Keratinocyte (primary cell): ENCODE measurements around the gene LONP2. TPM values are rescaled to one million over a fixed set of nuclear protein-coding genes. Genes with fewer than 3 reads are reported as not detected.

Source experiments
- DNase-seq: peaks from one replicate; pipeline ENCODE4 v3.0.0-alpha.2; 2011; ENCODE audit warnings: low read depth, missing footprints, low spot score
- FAIRE-seq: peaks from 2 replicates; lab custom pipeline; 2011; peaks lifted over from hg19 to GRCh38; lab: Jason Lieb, UNC
- H2AFZ ChIP-seq: 2 replicates; pipeline ENCODE4 v1.6.0; 2012; ENCODE audit warnings: low read length, control low read depth, inconsistent platforms; ENCODE audit not compliant: control insufficient read depth
- H3K27ac ChIP-seq: 2 replicates; pipeline ENCODE4 v1.5.1; 2011; ENCODE audit warnings: low read length; ENCODE audit not compliant: control insufficient read depth, insufficient read depth
- H3K27me3 ChIP-seq: 3 replicates; pipeline ENCODE4 v1.6.0; 2011; ENCODE audit warnings: low read length; ENCODE audit not compliant: control insufficient read depth, insufficient read depth; ENCODE audit errors: extremely low read depth
- H3K36me3 ChIP-seq, 2 experiments: 2 replicates in 1 of 2; 3 replicates in 1 of 2; pipeline ENCODE4 v1.5.1; 2011; ENCODE audit warnings: low read length in 2 of 2, mild to moderate bottlenecking in 1 of 2; ENCODE audit not compliant: control insufficient read depth in 2 of 2, insufficient read depth in 2 of 2; ENCODE audit errors: extremely low read depth in 1 of 2
- H3K4me1 ChIP-seq: 3 replicates; pipeline ENCODE4 v1.5.1; 2011; ENCODE audit warnings: low read length; ENCODE audit not compliant: control insufficient read depth, insufficient read depth; ENCODE audit errors: extremely low read depth
- H3K4me2 ChIP-seq: 3 replicates; pipeline ENCODE4 v1.6.0; 2011; ENCODE audit warnings: low read depth, low read length; ENCODE audit not compliant: control insufficient read depth, insufficient read depth; ENCODE audit errors: extremely low read depth
- H3K4me3 ChIP-seq, 3 experiments: fragments of 200-600 bp in 1 of 3; sonication (generic) in 1 of 3; 2 replicates in 2 of 3; 3 replicates in 1 of 3; pipeline ENCODE4 v1.5.1; 2011 to 2016; ENCODE audit warnings: low read length in 3 of 3, mild to moderate bottlenecking in 3 of 3, control low read depth in 2 of 3, inconsistent platforms in 1 of 3, low read depth in 1 of 3, mixed read lengths in 1 of 3, mixed run types in 1 of 3, moderate library complexity in 1 of 3; ENCODE audit not compliant: control insufficient read depth in 2 of 3, insufficient read depth in 2 of 3; ENCODE audit errors: extremely low read depth in 1 of 3
- H3K79me2 ChIP-seq: 2 replicates; pipeline ENCODE4 v1.6.0; 2012; ENCODE audit warnings: low read length; ENCODE audit not compliant: control insufficient read depth, insufficient read depth
- H3K9ac ChIP-seq: 3 replicates; pipeline ENCODE4 v1.6.0; 2011; ENCODE audit warnings: low read length; ENCODE audit not compliant: control insufficient read depth, insufficient read depth; ENCODE audit errors: extremely low read depth
- H3K9me1 ChIP-seq: 3 replicates; pipeline ENCODE4 v1.6.0; 2011; ENCODE audit warnings: low read length; ENCODE audit not compliant: control insufficient read depth, insufficient read depth; ENCODE audit errors: extremely low read depth
- H3K9me3 ChIP-seq: 2 replicates; pipeline ENCODE4 v1.5.1; 2012; ENCODE audit warnings: low read depth, low read length; ENCODE audit not compliant: control insufficient read depth
- H4K20me1 ChIP-seq: 3 replicates; pipeline ENCODE4 v1.6.0; 2011; ENCODE audit warnings: low read length; ENCODE audit not compliant: control insufficient read depth, insufficient read depth; ENCODE audit errors: extremely low read depth
- EZH2 ChIP-seq: IDR thresholded peaks from one replicate; pipeline ENCODE4 v1.6.1; 2012; ENCODE audit warnings: inconsistent platforms, mild to moderate bottlenecking, low read length, moderate library complexity
- dilution Hi-C: fragments of 300-500 bp; cut with MboI; formaldehyde crosslinking; loops from one replicate; pipeline ENCODE4 v1.7.0; 2020; ENCODE audit warnings: low sequenced_read_pairs; ENCODE audit not compliant: extremely low pct_ligation_motif_present
- polyA plus RNA-seq, 5 experiments: library from polyadenylated mRNA; depleted of rRNA in 3 of 5; stranded (reverse) in 3 of 5; stranded (forward) in 1 of 5; unstranded in 1 of 5; fragments of >200 nt; gene quantifications; 1 replicate in 1 of 5; 2 replicates in 3 of 5; 3 replicates in 1 of 5; pipeline versions ENCODE4 v1.2.1 to v1.2.3, GENCODE V29; 2011 to 2012; ENCODE audit warnings: missing spikeins in 2 of 5, low read depth in 1 of 5, low replicate concordance in 1 of 5
- TF ChIP-seq, protein P1 (sequence below), 3 experiments: IDR thresholded peaks in 1 of 3; conservative IDR thresholded peaks in 1 of 3; optimal IDR thresholded peaks in 1 of 3; 2 replicates in 2 of 3; 3 replicates in 1 of 3; pipeline versions ENCODE3 to v1.5.1; 2011; ENCODE audit warnings: low read length in 3 of 3, mild to moderate bottlenecking in 3 of 3, moderate library complexity in 2 of 3, control low read depth in 1 of 3, inconsistent platforms in 1 of 3; ENCODE audit not compliant: insufficient read depth in 2 of 3; ENCODE audit errors: extremely low read depth in 1 of 3

Gene LONP2
- polyA plus RNA-seq, 1 donor (not counting 4 experiments of a cell fraction or from before 2014, with no cell fraction given): 49.4 TPM

DNA sequence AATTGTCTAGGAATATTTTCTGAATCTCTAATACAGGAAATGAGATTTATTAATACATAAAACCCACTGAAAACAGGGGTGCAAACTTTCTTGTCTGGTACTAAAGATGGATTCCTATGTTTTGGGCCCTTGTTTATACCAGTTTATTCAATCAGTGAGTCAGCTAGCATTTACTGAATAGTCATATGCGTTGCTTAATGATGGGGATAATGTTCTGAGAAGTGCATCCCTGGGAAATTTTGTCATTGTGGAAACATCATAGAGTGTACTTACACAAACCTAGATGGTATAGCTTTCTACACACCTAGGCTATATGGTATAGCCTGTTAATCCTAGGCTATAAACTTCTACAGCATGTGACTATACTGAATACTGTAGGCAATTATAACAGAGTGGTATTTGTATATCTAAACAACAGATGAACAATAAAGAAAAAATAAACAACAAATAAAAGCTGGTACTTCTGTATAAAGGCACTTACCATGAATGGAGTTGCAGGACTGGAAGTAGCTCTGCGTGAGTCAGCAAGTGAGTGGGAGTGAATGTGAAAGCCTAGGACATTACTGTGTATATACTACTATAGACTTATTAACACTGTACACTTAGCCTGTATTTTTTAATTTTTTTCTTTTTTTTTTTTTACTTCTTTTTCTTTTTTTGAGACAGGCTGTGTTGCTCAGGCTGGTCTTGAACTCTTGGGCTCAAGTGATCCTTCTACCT is 77.4 kb downstream of the LONP2 start:
- H3K4me2 ChIP-seq: no peak overlapping the region
- dilution Hi-C loops: no loop called here
- no peak for TF ChIP-seq EZH2
- TF ChIP-seq, protein P1, sequence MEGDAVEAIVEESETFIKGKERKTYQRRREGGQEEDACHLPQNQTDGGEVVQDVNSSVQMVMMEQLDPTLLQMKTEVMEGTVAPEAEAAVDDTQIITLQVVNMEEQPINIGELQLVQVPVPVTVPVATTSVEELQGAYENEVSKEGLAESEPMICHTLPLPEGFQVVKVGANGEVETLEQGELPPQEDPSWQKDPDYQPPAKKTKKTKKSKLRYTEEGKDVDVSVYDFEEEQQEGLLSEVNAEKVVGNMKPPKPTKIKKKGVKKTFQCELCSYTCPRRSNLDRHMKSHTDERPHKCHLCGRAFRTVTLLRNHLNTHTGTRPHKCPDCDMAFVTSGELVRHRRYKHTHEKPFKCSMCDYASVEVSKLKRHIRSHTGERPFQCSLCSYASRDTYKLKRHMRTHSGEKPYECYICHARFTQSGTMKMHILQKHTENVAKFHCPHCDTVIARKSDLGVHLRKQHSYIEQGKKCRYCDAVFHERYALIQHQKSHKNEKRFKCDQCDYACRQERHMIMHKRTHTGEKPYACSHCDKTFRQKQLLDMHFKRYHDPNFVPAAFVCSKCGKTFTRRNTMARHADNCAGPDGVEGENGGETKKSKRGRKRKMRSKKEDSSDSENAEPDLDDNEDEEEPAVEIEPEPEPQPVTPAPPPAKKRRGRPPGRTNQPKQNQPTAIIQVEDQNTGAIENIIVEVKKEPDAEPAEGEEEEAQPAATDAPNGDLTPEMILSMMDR (optimal IDR thresholded peaks at IDR 0.05 in 1 of 3, IDR thresholded peaks at IDR 0.05 in 1 of 3, conservative IDR thresholded peaks at IDR 0.05 in 1 of 3; ENCODE audit: extremely low read depth in 1 of 3, insufficient read depth in 2 of 3, low read length in 3 of 3): no peak
- H3K36me3 ChIP-seq: peaks cover 0 to 4% of the 10 kb centered on the region in 2 experiments
- no peak for FAIRE-seq
- H4K20me1 ChIP-seq: no peaks in the 10 kb centered on the region
- DNase-seq: no peak
- H3K27me3 ChIP-seq: no peaks in the 10 kb centered on the region
- H2AFZ ChIP-seq: no peak overlapping the region
- peaks cover 3% of the 10 kb centered on the region for H3K4me1 ChIP-seq
- H3K9me3 ChIP-seq: no peaks in the 10 kb centered on the region
- H3K9ac ChIP-seq: no peak overlapping the region
- H3K4me3 ChIP-seq: no peak overlapping the region
- no peaks in the 10 kb centered on the region for H3K79me2 ChIP-seq
- no peak overlapping the region for H3K27ac ChIP-seq
- no peaks in the 10 kb centered on the region for H3K9me1 ChIP-seq

DNA sequence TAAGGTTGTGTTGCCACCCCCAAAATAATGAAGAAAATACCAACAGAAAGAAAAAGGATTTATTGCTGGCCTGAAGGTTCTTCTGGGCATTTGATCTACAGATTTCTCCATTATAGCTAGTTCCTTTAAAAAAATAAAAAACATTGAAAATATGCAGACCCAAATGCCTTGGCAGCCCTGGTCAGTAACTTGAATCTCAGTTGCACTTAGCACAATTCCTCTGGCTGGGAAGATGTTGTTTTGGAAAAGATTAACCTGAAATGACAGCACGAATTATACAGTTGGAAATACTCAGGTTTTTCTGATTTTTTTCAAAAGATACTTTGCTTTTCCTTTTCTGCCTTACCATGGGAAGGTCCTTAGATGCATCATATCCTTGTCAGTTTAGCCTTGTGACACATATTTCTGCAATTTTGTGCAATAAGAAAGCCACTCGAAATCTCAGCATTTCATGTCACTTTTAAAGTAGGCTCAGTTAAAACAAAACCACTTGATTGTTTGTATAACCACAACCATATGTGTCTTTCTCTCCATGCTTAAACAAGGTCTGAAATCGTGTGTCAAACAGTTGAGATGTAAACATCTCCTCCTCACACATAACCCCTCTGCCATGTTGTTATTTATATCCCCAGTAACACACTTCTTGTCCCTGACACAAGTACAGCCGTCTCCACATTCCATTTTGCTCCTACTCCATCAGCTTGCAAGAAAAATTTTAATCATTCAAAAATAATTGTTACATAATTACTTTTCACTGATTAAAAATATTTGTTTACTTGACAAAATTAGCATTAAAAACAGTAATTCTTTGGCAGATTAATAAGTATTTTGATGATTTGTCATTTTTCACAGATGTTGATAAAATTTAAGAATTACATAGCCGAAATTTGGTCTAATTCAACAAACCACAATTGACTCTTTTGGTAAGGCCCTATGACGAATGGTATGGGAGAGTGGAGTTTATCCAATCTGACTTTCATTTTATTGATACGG is 80.0 kb downstream of the LONP2 start:
- Histone ChIP-seq H3K9ac (no peak overlapping the region), H3K27me3 (no peaks in the 10 kb centered on the region), H2AFZ (no peak overlapping the region), H3K4me3 (no peak overlapping the region), H3K36me3 (peaks cover 0 to 4% of the 10 kb centered on the region in 2 experiments), H3K4me2 (no peak overlapping the region), H3K9me3 (no peaks in the 10 kb centered on the region), H3K27ac (no peak overlapping the region), H4K20me1 (no peaks in the 10 kb centered on the region), H3K79me2 (no peaks in the 10 kb centered on the region), H3K4me1 (no peaks in the 10 kb centered on the region), H3K9me1 (peaks cover 2% of the 10 kb centered on the region)
- TF ChIP-seq EZH2: no peak
- TF ChIP-seq, protein P1 (optimal IDR thresholded peaks at IDR 0.05 in 1 of 3, IDR thresholded peaks at IDR 0.05 in 1 of 3, conservative IDR thresholded peaks at IDR 0.05 in 1 of 3; ENCODE audit: extremely low read depth in 1 of 3, insufficient read depth in 2 of 3, low read length in 3 of 3): no peak
- dilution Hi-C loops: no loop called here
- FAIRE-seq (peak; percentile 49), DNase-seq (no peak)
